Muscle of leg (tissue), 11 donors: ENCODE results near the gene MGARP. TPM values are rescaled to one million over a fixed set of nuclear protein-coding genes. Genes with fewer than 3 reads are reported as not detected.
A peak's percentile ranks its signal among the peaks of the same experiment; 100 is the strongest.
"Not testable (repeated sequence)": the region's sequence is repeated elsewhere in the genome, so short reads cannot be mapped to it uniquely, and the experiment has no call there.

Source experiments
- DNase-seq: peaks from one replicate; pipeline ENCODE4 v3.0.0; 2013
- H3K27ac ChIP-seq: one replicate; pipeline ENCODE4 v1.5.1; 2013; ENCODE audit warnings: mild to moderate bottlenecking, low read length, control low read depth
- H3K27me3 ChIP-seq: one replicate; pipeline ENCODE4 v1.6.1; 2013; ENCODE audit warnings: low read length; ENCODE audit not compliant: control insufficient read depth, insufficient read depth
- H3K36me3 ChIP-seq: one replicate; pipeline ENCODE4 v1.6.1; 2013; ENCODE audit warnings: low read length; ENCODE audit not compliant: control insufficient read depth, insufficient read depth
- H3K4me1 ChIP-seq: one replicate; pipeline ENCODE4 v1.6.1; 2013; ENCODE audit warnings: low read length; ENCODE audit not compliant: control insufficient read depth, insufficient read depth
- H3K4me3 ChIP-seq: one replicate; pipeline ENCODE4 v1.5.1; 2013; ENCODE audit warnings: low read length, control low read depth
- H3K9me3 ChIP-seq: replicated peaks from 2 replicates; pipeline ENCODE4 v1.6.1; 2013; ENCODE audit warnings: low read depth, low read length; ENCODE audit not compliant: control insufficient read depth
- WGBS: methylation state at CpG from one replicate; pipeline ENCODE4 v1.1.5; 2013; ENCODE audit warnings: missing lambda C conversion rate; ENCODE audit not compliant: insufficient coverage; 5-methylcytosine and 5-hydroxymethylcytosine counted together
- polyA plus RNA-seq, 8 donors: library from polyadenylated mRNA; unstranded; fragments of 120-200 nt; gene quantifications; one replicate each; pipeline versions ENCODE4 v1.2.1 to v1.2.3, GENCODE V29; 2013; ENCODE audit warnings: inconsistent platforms in 1 of 8, low replicate concordance in 1 of 8; ENCODE audit not compliant: insufficient read length in 8 of 8, insufficient read depth in 1 of 8
- total RNA-seq: library from RNA; stranded (reverse); fragments of 120-200 nt; gene quantifications from one replicate; pipeline ENCODE4 v1.2.4, GENCODE V29; 2013

MGARP gene
- total and polyA plus RNA-seq, 9 donors: 0.14 to 0.63 (median 0.43) TPM

- not testable (repeated sequence) for H3K27me3 ChIP-seq, H3K27ac ChIP-seq, H3K4me1 ChIP-seq, H3K4me3 ChIP-seq, DNase-seq, H3K36me3 ChIP-seq, H3K9me3 ChIP-seq
- 100% methylated on average over 2 of the region's 10 CpGs for whole genome bisulfite sequencing
These were observed 33.4 kb upstream of the MGARP start for GRCh38 chr4:139313414-139313813.

- no peak for DNase-seq
- H3K36me3 ChIP-seq: peaks cover 3% of the 10 kb centered on the region
- no peaks in the 10 kb centered on the region for H3K27me3 ChIP-seq
- H3K27ac ChIP-seq: no peak overlapping the region
- no peaks in the 10 kb centered on the region for H3K4me1 ChIP-seq
- H3K4me3 ChIP-seq: no peak overlapping the region
- 93% methylated on average over 3 of the region's 3 CpGs for WGBS
- H3K9me3 ChIP-seq: no peaks in the 10 kb centered on the region
These were observed 32.7 kb upstream of the MGARP start for GRCh38 chr4:139312552-139313332.

- no peaks in the 10 kb centered on the region for H3K27me3 ChIP-seq
- no peaks in the 10 kb centered on the region for H3K9me3 ChIP-seq
- no peak overlapping the region for H3K27ac ChIP-seq
- H3K4me1 ChIP-seq: no peaks in the 10 kb centered on the region
- H3K4me3 ChIP-seq: no peak overlapping the region
- peaks cover 3% of the 10 kb centered on the region for H3K36me3 ChIP-seq
- WGBS: 85% methylated on average over 2 of the region's 3 CpGs
- no peak for DNase-seq
These were observed 31.9 kb upstream of the MGARP start for GRCh38 chr4:139311909-139312308.

GRCh38 chr4:139304920-139305319 is 24.9 kb upstream of the MGARP start:
- H3K9me3 ChIP-seq: no peaks in the 10 kb centered on the region
- no peaks in the 10 kb centered on the region for H3K27me3 ChIP-seq
- no peak overlapping the region for H3K4me3 ChIP-seq
- H3K27ac ChIP-seq: no peak overlapping the region
- no CpG with 5 or more reads among the region's 2 CpGs for WGBS
- DNase-seq: no peak
- peaks cover 2% of the 10 kb centered on the region for H3K4me1 ChIP-seq
- H3K36me3 ChIP-seq: peaks cover 3% of the 10 kb centered on the region

GRCh38 chr4:139301821-139302611 is 22.0 kb upstream of the MGARP start, which contains the start of gene NDUFC1:
TSS of gene NDUFC1 (minus strand) at chr4:139302477. CDS start at chr4:139295798, 6,679 bp downstream.
- Histone ChIP-seq H3K27me3 (no peaks in the 10 kb centered on the region), H3K4me1 (peaks cover 2% of the 10 kb centered on the region), H3K9me3 (no peaks in the 10 kb centered on the region), H3K36me3 (no peaks in the 10 kb centered on the region), H3K4me3 (peak within 1 kb of the TSS; percentile 91), H3K27ac (peak within 1 kb of the TSS; percentile 98)
- 0% methylated on average over 28 of the region's 46 CpGs for WGBS
- peak; percentile 75 for DNase-seq

- H3K27ac ChIP-seq: peak within 1 kb of the TSS; percentile 98
- peak; percentile 99 for DNase-seq
- under 1% methylated on average over 58 of the region's 61 CpGs for WGBS
- no peaks in the 10 kb centered on the region for H3K27me3 ChIP-seq
- H3K9me3 ChIP-seq: no peaks in the 10 kb centered on the region
- peaks cover 2% of the 10 kb centered on the region for H3K4me1 ChIP-seq
- H3K36me3 ChIP-seq: no peaks in the 10 kb centered on the region
- peak within 1 kb of the TSS; percentile 91 for H3K4me3 ChIP-seq
These were observed 21.2 kb upstream of the MGARP start, which contains the start of gene NAA15 for GRCh38 chr4:139301113-139301820. TSS of gene NAA15 (plus strand) at chr4:139301505. CDS start at chr4:139301778, 273 bp downstream.

- WGBS: 4% methylated on average over 11 of the region's 16 CpGs
- Histone ChIP-seq H3K4me3 (peak overlapping the region; percentile 91), H3K27me3 (no peaks in the 10 kb centered on the region), H3K9me3 (no peaks in the 10 kb centered on the region), H3K27ac (peak overlapping the region; percentile 98), H3K36me3 (no peaks in the 10 kb centered on the region), H3K4me1 (peaks cover 2% of the 10 kb centered on the region)
- peak; percentile 62 for DNase-seq
These were observed 20.5 kb upstream of the MGARP start for GRCh38 chr4:139300431-139301112.

GRCh38 chr4:139299536-139299935 is 19.5 kb upstream of the MGARP start:
- no peaks in the 10 kb centered on the region for H3K36me3 ChIP-seq
- DNase-seq: no peak
- H3K9me3 ChIP-seq: no peaks in the 10 kb centered on the region

GRCh38 chr4:139297001-139297410 is 17.0 kb upstream of the MGARP start:
- Histone ChIP-seq H3K27ac (no peak overlapping the region), H3K36me3 (peaks cover 15% of the 10 kb centered on the region), H3K27me3 (no peaks in the 10 kb centered on the region), H3K9me3 (no peaks in the 10 kb centered on the region), H3K4me1 (peaks cover 5% of the 10 kb centered on the region), H3K4me3 (no peak overlapping the region)
- DNase-seq: no peak
- WGBS: 88% methylated on average over 1 of the region's 2 CpGs

More at GRCh38 chr4:139299536-139299935, 19.5 kb upstream of the MGARP start:
- H3K4me1 ChIP-seq: peaks cover 5% of the 10 kb centered on the region
- H3K27me3 ChIP-seq: no peaks in the 10 kb centered on the region
- no peak overlapping the region for H3K27ac ChIP-seq
- WGBS: no CpG with 5 or more reads among the region's 1 CpG
- H3K4me3 ChIP-seq: no peak overlapping the region
